Stimulated activated CD4-positive, alpha-beta T cell treated with anti-CD3 and anti-CD28 coated beads, TNF-alpha, amount 100 ng/mL, for 24 hours (primary cell): ENCODE measurements around the gene OSBPL10.
"Not testable (repeated sequence)": the region's sequence is repeated elsewhere in the genome, so short reads cannot be mapped to it uniquely, and the experiment has no call there.

Source experiments
- DNase-seq, 3 experiments: peaks; one replicate each; pipeline ENCODE4 v3.0.0-alpha.2; 2020; ENCODE audit warnings: low read depth in 3 of 3

The OSBPL10 gene

DNA sequence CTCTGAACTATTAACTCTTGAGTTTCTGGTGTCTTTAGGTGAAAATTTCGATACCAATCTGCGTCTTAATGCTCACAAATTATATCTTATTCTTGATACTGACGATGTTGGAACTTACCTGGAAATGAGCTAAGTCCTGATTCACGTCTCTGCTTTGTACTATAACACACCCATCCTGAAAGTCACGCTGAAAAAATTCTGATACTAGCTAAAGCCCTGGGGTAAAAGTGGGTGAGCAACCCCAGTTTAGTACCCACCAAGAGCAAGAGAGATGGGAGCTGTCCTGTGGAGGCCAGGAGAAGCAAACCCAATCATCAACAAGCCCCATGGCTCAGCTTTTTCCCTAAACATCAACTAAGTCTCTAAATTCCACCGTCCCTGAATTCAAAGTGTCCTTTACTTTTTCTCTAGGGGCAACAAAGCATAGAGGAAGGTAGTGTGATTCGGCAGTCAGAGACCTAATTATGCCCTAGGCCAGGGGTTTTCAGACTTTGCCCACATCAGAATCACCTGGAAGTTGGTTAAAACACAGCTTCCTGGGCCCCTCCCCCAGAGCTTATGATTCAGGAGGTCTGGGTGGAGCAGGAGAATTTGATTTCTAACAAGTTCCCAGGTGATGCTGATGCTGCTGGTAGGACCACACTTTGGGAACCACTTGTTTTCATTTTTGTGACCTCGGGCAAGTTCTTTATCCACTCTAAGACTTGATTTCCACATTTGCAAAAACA, 90.2 kb downstream of the OSBPL10 start:
- no peak for DNase-seq

DNA sequence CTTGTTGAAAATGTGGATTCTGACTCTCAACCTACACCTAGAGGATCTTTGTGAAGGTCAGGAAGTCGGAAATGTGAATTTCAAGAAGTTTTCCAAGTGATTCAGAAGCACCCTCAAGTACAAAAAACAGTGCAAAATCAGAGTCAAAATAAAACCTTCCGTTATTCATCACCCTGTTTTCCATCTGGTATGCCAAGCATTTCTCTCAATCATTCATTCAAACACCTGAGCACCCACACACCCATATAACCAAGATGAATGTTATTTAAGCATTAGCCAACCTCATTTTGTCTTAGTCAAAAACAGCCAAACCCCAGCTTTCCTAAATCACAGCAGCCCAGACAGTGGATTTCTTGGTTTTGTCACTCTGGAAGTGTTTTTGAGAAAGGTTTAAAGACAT, 91.1 kb downstream of the OSBPL10 start:
- DNase-seq, result no peak

DNA sequence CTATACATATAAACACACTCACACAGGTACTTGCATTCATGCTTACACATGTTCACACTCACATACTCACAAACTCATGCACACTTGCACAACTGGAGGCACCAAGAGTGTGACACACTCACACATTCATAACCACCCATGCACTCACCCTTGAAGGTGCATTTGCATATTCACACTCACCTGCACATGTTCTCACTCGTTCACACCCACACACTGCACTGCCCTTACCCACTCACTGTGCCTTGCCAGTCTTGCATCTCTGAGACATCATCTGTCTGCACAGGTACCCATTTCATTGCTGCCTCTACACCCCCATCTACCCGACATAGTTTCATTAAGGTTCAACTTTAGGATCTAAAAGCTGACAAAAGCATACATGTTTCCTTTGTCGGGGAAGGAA, 95.8 kb downstream of the OSBPL10 start:
- DNase-seq, result no peak

GRCh38 chr3:31884251-31884650, 96.8 kb downstream of the OSBPL10 start:
- DNase-seq, result no peak

GRCh38 chr3:31882895-31883294, 98.2 kb downstream of the OSBPL10 start:
- DNase-seq, result no peak

GRCh38 chr3:31882431-31882830, 98.6 kb downstream of the OSBPL10 start:
- no peak for DNase-seq

DNA sequence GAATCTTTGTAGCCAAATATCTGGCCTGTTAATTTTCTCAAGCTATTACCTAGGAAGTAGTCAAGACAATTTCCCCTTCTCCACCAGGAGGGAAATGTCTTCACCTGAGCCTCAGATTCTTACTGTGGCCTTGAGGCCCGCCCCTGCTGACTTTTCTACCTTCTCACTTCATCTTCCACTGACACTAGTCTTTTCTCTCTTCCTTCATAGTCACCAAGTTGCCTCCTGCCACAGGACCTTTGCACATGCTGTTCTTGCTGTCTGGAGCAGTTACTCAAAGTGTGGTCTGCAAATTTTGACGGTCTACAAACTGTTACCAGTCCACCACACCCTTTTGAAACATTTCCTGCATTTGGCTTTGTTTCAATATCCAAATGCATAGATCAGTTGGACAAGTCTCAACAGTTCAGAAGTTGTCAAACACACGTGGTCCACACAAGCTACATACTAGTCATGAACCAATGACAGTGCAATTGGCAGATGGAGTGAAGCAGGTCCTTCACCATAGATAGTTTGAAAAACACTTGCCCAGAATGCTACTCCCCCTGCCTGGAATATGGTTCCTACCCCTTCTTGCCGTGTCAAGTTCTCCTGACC, 100.5 kb downstream of the OSBPL10 start:
- DNase-seq, result no peak

DNA sequence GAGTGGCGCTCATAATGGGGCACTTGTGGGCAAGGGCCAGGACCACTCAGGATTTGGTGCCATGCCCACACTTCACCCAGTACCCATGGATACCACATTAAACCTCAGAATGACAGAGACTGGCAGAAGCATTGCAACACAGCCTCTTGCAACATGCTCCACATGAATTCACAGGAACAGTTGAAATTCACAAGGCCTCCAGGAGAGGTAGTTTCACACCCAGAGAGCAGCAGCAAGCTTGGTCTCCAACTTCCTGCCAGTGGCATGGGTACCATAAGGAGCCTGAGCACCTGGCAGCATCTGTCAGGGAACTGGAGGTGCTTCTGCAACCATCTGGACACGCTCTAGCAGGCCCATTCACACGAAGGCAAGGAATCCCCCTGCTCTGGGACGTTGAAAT, 101.0 kb downstream of the OSBPL10 start:
- DNase-seq, result no peak

DNA sequence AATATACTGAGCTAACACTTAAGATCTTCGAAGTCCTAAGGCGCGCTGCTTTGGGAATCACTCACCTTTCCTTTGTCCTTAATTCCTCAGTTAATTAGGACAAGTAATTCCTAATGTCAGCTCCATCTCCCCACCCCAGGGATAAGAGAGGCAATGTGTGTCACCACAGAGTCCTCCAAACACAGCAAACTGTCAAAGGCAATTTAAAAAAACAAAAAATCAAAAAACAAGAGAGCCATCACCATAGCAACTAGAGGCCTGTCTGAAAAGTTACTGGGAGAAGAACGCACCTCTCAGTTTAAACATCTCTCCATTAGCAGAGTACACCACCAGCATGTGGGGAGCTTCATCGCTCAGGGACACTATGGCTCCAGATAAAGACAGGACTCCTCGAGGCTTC, 101.7 kb downstream of the OSBPL10 start:
- DNase-seq, result no peak

- DNase-seq, result no peak
Measured at GRCh38 chr3:31878231-31878838, 102.7 kb downstream of the OSBPL10 start.

- DNase-seq, result no peak
Measured at GRCh38 chr3:31876331-31876730, 104.7 kb downstream of the OSBPL10 start.

GRCh38 chr3:31875437-31875836, 105.6 kb downstream of the OSBPL10 start:
- no peak for DNase-seq

DNA sequence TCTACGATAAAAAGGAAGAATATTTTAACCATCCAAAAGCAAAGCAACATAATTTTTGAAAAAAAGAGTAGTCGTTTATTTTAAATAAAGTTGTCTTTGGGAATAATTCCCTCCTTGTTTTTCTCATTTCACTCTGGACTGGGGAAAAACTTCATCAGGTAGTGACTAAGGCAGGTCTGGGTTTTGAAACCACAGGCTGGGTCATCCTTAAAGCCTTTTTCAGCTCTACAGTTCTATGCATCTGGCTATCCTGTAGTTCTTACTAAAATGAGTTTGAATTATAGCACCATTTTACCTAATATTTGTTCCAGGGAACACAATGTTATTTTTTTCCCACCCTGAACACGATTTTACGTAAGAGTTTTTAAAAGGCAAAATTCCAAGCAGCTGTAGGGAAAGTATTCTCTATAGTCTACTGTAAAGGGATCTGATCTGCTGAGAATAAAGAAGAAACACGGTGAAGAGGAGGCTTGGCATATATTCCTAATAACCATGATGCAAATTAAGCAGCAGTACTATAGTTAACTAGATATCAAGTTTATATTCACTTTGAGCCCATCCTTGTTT, 107.7 kb downstream of the OSBPL10 start:
- DNase-seq, result no peak

GRCh38 chr3:31871939-31872507, 109.0 kb downstream of the OSBPL10 start:
- DNase-seq, result no peak

DNA sequence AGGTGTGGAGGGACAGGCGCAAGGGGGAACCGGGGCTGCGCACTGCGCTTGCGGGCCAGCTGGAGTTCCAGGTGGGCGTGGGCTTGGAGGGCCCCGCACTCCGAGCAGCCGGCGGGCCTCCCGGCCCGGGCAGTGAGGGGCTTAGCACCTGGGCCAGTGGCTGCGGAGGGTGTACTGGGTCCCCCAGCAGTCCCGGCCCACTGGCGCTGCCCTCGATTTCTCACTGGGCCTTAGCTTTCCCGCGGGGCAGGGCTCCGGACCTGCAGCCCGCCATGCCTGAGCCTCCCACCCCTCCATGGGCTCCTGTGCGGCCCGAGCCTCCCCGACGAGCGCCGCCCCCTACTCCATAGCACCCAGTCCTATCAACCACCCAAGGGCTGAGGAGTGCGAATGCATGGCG, 111.0 kb downstream of the OSBPL10 start:
- DNase-seq, result not testable (repeated sequence)

DNA sequence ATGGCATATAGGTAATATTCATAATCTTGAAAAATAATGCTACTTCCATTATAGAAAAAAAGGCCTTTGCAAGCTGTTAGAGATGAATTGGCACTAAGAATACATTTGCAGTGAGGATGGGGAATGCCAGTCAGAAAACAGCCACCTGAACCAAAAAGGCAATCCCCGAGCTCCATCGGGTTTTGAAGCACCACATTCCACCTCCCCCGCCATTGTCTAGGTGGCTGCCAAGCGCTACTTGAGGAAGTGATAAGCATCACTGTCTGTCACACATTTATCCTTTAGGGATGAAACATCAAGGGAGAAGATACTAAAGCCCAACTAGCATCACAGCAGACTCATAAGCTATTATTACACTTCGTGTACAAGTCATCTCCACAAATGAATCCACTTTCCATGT, 112.8 kb downstream of the OSBPL10 start:
- no peak for DNase-seq

- no peak for DNase-seq
Measured at GRCh38 chr3:31862666-31863279, 118.3 kb downstream of the OSBPL10 start.

DNA sequence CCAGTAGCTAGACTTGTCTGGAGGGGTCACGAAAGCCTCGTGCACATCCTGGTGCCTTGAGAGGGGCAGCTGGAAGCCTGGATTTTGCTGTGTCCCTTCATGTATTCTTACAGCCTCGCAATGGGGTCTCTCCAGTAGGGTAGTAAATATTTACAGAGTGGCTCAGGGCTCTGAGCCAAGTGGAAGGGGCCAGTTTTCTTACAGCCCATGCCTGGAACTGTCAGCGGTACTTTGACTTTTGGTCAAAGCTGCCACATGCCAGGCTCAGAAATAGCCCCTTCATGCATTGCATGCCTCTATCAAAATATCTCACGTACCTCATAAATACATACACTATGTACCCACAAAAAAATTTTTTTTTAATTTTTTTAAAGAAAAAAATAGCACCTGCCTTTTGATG, 119.2 kb downstream of the OSBPL10 start:
- no peak for DNase-seq

GRCh38 chr3:31860642-31861041, 120.4 kb downstream of the OSBPL10 start:
- DNase-seq, result not testable (repeated sequence)

DNA sequence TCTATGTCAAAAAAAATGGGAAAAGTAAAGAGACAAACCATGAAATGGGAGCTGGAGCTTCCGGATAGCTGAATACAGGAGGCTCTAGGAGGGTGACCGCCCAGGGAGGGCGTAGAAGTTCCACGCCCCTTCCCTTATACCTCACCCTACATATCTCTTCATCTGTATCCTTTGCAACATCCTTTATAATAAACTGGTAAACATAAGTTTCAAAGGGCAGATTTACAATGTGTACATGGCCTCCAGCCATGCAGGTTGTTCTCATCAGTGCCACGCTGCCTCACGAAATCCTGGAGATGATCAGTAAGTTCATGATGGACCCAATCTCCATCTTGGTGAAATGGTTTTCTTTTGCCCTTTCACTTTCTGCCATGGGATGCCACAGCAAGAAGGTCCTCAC, 121.8 kb downstream of the OSBPL10 start:
- DNase-seq, result no peak

DNA sequence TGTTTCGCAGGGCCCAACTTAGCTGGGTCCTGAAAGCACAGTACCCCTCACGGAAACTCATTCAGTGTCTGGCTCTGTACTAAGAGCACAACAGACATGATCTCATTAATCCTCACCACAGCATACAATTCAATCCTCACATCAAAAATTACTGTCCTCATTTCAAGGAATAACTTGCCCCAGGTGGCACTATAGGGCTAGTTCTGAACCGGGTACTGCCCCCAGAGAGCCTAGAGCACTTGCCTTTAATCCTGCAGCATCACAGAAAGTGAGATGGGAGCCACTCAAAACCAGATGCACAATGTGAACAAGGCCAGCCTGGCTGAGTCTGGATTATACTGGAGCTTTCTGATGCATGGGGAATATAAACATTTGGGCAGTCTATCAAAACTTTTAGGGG, 122.6 kb downstream of the OSBPL10 start:
- DNase-seq, result no peak

DNA sequence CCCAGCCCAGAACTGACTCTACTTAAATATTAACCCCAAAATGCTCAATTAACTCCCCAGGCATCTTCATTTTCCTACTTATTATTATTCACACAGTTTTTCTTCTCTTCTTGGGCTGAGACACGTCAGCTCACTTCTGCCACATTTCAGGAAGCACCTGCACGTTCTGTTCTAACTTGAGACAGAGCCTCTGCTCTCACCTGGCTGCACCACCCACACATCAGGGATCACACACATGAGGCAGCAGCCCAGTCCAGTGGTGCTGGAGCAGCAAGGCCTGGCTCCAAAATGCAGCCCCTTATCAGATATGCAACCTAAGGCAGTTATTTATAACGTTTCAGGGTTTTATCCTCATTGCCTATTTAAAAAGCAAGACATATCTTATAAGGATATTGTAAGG, 127.5 kb downstream of the OSBPL10 start:
- DNase-seq, result no peak
